ENCODE data around the gene TMEM254.
A peak's percentile ranks its signal among the peaks of the same experiment; 100 is the strongest.
"Not testable (repeated sequence)": the region's sequence is repeated elsewhere in the genome, so short reads cannot be mapped to it uniquely, and the experiment has no call there.

TMEM254 gene

DNA sequence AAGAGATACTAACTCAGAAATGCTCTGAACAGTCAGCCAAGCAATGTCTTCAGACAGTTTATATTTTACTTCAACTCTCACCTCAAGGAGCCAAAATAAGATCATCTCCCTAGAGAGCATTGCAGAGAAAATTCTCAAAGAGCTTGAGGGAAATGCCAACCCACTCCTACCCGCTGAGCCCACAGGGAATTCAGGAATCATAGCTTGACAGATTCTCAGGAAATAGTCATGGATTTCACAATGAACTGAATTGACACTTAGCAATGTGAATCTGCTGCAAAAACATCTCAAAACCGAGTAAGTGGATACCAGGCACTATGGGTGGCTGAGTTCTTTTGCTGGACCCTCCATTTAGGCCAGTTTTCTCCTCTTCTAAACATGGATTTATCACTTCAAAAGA, 44.3 kb downstream of the TMEM254 start:
- H3K4me3 ChIP-seq (ENCODE audit: low read depth, low read length) = no peak overlapping the region
- DNase-seq (ENCODE audit: low read depth) = peak; percentile 85

DNA sequence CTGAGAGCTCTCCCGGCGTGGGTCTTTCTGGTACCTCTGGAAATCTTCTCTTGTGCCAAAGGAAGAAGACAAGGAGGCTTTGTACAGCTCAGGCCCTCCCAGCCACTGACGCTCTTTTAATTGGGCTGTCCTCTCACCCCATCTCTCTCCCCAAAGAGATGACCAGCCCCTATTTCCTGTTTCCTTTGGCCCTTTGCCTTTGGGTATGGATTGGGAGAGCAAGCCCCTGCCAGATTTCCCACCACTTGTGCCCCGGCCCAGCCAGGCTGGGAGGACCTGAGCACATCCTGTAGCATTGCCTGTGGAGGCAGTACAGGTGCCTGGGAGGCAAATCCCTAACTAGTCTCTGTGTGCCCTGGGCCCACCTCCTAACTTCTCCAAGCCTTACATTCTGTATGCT, 48.4 kb downstream of the TMEM254 start:
- H3K4me3 ChIP-seq (ENCODE audit: low read depth, low read length) = no peak overlapping the region
- DNase-seq (ENCODE audit: low read depth) = no peak

DNA sequence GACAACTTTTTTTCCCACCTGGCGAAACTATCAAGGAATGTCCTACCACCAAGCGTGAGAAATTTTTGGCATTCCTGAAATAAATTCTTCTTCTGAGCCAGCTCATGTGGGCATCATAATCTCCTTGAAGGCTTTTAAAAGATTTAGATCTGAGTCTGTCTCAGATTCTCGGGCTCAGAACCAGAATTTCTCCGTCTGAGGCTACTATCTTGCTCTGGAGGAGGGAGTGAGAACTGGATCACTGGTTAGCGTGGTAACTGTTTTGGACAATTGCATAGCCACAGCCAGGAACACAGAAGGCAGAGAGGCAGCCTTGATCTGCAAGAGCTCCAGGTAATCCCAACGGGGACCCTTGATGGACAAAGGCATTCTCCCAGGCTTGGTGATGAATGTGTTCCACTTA, 53.0 kb downstream of the TMEM254 start:
- H3K4me3 ChIP-seq (ENCODE audit: low read depth, low read length) = no peak overlapping the region
- no peak for DNase-seq (ENCODE audit: low read depth)

DNA sequence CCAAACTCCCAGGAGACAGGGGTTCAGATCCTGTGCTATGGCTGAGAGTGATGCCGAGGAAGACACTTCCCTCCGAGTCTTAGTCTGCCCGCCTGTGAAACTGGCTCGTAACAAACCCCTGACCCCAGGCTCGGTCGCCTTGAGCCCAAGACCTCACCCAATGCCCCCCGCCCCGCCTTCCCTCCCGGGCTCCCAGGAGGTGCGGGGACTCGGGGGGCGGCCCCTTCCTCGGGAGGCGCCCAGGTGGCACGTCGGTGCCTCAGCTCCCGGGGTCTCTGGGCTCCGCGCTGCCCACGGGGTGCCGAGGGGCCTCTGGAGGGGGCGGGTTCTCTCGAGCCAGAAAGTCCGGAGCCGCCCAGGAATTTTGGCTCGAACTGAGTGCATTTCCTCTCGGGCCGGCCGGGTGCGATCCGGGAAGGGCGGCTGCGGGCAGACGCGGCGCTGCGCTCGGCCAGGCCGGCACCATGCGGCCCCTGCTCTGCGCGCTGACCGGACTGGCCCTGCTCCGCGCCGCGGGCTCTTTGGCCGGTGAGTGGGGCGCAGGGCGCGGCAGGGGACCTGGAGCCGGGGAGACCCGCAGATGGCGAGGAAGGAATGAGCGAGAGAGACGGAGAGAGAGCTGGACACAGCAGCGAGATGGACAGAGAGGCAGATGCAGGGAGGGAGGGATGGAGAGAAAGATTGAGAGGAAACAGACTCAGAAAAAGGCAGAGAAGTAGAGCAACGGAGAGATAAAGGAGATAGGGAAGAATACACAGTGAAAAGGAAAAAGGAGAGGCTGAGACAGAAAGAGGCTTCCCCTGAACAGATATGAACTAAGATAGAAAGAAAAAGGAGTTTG, 54.1 kb downstream of the TMEM254 start, which contains the start of gene PLAC9:
Gene PLAC9, plus strand, starts transcription at position 432 of the 841 bp plus-strand sequence. Its CDS starts 33 bp downstream, at position 465.
- DNase-seq (ENCODE audit: low read depth) = no peak
- peak within 1 kb of the TSS; percentile 53 for H3K4me3 ChIP-seq (ENCODE audit: low read depth, low read length)

DNA sequence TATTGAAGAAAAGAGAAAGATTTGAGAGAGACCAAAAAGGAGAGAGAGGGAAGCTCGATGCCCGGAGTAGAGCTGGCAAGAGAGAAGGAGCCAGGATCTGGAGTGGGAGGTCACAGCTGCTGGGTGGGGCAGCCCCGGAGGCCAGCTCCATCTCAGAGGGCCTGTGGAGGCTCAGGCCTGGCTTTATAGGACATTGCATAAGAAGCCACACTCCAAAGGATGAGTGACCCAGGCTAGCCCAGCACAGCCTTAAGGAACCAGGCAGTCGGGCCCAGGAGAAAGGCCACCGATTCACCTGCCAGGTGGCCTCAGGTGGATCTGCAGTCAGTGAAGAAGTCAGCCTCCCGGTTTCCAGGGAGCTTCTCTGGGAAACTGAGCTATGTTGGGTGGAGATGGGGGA, 54.7 kb downstream of the TMEM254 start:
- no peak for DNase-seq (ENCODE audit: low read depth)

DNA sequence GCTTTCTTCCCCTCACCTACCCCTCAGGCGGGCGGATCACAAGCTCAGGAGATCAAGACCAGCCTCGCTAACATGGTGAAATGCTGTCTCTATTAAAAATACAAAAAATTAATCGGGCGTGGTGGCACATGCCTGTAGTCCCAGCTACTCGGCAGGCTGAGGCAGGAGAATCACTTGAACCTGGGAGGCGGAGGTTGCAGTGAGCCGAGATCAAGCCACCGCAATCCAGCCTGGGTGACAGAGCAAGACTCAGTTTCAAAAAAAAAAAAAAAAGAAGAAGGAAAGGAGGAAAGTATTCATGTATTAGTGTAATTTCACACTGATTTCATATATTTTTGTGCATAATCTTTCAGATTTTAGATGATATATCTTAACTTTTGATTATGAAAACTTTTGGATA, 55.2 kb downstream of the TMEM254 start:
- not testable (repeated sequence) for DNase-seq (ENCODE audit: low read depth)
- H3K4me3 ChIP-seq (ENCODE audit: low read depth, low read length) = peak overlapping the region; percentile 53

More for the DNA sequence above, 54.7 kb downstream of the TMEM254 start:
- peak overlapping the region; percentile 53 for H3K4me3 ChIP-seq (ENCODE audit: low read depth, low read length)

DNA sequence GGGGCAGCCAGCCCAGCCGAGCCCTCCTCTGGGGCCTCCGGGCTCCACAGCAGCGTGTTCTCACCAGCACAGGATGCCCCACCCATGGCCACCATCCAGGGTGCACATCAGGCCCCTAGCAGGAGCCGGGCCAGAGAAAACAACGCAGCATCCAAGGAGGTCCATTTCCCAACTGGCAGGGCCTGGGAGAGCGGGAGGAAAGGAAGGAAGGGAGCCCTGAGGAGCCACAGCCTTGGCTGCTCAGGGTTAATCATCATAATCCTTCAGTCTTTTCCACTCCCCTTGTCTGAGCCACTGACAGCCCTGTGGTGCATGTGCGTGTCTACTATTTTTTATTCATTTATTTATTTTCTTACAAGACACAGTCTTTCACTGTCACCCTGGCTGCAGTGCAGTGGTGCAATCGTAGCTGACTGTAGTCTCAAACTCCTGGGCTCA, 57.7 kb downstream of the TMEM254 start:
- no peak overlapping the region for H3K4me3 ChIP-seq (ENCODE audit: low read depth, low read length)
- DNase-seq (ENCODE audit: low read depth) = peak; percentile 97

DNA sequence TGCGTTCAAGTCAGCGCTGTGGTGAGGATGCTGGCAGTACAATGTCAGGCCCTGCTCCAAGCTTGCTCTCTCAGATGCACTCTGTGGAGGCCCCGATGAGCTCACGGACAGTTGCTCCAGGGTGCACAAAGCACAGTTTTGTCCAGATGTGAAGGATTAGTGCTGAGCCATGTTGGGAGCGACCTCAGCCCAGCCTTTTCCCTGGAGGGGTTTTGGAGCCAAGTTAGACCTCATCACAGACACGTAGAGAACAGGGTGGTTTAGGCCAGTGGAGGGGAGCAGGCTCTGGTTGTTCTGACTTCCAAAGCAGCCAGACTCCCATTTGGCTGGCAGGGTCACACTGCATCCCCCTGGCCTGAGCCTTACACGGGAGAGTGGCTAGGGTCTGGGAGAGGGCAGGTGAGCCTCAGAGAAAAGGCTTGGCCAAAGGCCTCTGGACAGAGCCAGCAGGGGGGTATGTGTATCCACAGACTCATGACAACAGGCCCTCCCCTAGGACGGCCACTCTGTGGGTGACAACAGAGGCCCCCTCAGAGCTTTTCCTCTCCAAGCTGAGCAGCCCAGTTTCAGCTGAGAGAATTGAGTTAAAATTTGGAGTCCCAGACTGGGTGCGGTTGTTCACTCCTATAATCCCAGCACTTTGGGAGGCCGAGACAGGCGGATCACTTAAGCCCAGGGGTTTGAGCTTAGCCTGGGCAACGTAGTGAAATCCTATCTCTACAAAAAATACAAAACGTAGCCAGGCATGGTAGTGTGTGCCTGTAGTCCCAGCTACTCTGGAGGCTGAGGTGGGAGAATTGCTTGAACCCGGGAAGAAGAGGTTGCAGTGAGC, 58.8 kb downstream of the TMEM254 start:
- H3K4me3 ChIP-seq (ENCODE audit: low read depth, low read length) = no peak overlapping the region
- peak; percentile 88 for DNase-seq (ENCODE audit: low read depth)

DNA sequence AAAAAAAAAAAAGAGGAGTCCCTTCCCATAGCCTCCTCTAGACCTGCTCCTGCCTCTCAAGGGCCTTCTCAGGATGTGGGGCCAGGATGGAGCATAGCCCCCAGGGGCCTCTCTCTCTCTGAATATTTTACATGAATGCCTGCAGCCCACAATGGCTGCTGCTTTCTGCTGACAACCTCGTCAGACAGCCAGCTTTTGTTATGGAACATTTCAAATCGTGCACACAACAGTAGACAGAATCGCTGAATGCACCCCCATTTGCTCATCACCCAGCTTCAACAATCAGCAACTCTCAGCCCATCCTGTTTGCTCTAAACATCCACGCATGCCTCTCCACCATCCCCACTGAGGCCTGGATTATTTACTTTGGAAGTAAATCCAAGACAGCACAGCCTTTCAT, 59.5 kb downstream of the TMEM254 start:
- H3K4me3 ChIP-seq (ENCODE audit: low read depth, low read length) = no peak overlapping the region

DNA sequence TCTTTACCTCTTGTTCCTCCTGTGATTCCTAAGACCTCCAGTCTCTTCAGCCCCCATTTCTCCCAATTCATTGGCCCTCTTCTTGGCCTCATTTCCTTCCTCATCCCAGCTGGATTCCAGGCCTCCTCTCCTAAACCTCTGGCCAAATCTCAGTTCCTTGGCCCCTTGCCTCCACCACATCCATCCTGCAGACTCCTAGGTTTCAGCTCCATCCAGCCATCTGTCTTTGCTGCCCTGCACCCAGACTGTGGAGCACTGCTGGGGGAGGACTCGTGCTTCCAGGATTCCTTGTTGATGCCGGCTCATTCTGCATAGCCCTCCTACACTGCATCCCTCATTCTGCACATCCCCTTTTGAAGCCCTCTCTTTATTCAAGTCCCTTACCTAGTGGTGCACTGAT, 60.8 kb downstream of the TMEM254 start:
- DNase-seq (ENCODE audit: low read depth) = no peak
- no peak overlapping the region for H3K4me3 ChIP-seq (ENCODE audit: low read depth, low read length)

More for the DNA sequence above, 59.5 kb downstream of the TMEM254 start:
- DNase-seq (ENCODE audit: low read depth) = no peak

DNA sequence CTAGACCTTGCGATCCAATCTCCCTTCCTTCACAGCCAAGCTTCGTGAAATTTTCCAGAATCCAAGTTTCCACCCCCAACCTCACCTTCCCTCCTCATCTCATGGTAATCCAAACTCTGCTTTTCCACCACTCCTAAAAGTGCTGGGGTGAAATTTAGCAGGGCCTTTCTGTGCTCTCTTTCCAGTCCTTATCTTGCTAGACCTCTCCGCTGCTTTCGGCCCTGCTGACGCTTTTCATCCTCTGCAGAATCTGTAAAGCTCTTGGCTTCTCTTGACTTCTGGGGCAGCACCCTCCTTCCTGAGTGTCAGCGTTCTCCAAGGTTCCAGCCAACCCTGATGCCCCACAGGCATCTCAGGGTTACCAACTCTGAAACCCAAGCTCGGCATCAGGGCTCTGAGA, 61.8 kb downstream of the TMEM254 start:
- DNase-seq (ENCODE audit: low read depth) = no peak

DNA sequence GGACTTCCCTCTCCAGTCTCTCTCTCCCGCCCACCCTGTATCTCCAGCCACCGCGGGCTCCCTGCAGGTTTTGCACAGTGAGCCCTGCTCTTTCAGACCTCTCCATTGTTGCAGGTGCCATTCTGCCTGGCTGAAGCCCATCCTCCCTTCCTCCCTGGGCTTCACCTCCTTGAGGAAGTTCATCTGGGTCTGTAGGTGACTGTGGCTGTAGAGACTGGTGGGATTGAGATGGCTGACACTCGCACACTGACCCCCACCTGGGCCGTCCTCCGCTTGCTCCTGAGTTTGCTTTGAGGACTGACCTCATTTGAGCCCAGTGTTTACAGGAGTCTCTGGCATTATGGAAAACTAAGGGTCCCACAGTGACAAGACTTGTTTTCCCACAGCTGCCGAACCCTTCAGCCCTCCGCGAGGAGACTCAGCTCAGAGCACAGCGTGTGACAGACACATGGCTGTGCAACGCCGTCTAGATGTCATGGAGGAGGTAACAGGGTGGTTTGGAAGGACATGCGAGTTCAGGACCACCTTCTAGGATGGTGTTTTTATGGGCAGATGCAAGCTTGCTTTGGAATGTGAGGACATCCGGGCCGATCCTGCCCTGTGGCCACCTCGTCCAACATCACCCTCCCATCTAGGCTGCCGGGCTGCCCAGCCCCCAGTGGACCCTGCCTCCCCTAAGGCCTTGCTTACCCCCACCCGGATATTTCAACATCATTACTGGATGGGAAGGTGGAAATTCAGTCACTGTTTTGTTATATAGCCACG, 63.4 kb downstream of the TMEM254 start:
- DNase-seq (ENCODE audit: low read depth) = no peak
- no peak overlapping the region for H3K4me3 ChIP-seq (ENCODE audit: low read depth, low read length)

More for the DNA sequence above, 61.8 kb downstream of the TMEM254 start:
- no peak overlapping the region for H3K4me3 ChIP-seq (ENCODE audit: low read depth, low read length)
